ENCODE data around the gene GRIP2. TPM values are rescaled to one million over a fixed set of nuclear protein-coding genes. Genes with fewer than 3 reads are reported as not detected.

The GRIP2 gene
- total RNA-seq, 4 donors from 2014 or later, result 0.45 to 0.92 (median 0.66) TPM

- Histone ChIP-seq H3K27ac (replicated peaks in 1 of 4) (no peak overlapping the region), H3K27me3 (peaks cover 0 to 2% (median 0%) of the 10 kb centered on the region in 4 donors), H3K4me1 (peaks cover 27 to 35% (median 32%) of the 10 kb centered on the region in 4 donors), H3K4me3 (no peak overlapping the region), H3K9me3 (no peaks in the 10 kb centered on the region), H3K36me3 (peaks cover 0 to 5% (median 0%) of the 10 kb centered on the region in 4 donors)
- intact Hi-C loops (cut with DNase I), result no loop called here
- TF ChIP-seq POLR2A (IDR thresholded peaks at IDR 0.05; ENCODE audit: low read depth), result no peak
- no peak for TF ChIP-seq EP300 (IDR thresholded peaks at IDR 0.05)
- no peak for TF ChIP-seq POLR2AphosphoS5 (IDR thresholded peaks at IDR 0.05)
- no peak for TF ChIP-seq CTCF (IDR thresholded peaks at IDR 0.05)
- DNase-seq (ENCODE audit: extremely low spot score), result no peak
- 84% methylated on average over 8 of the region's 8 CpGs for WGBS
These were observed 19.2 kb downstream of the GRIP2 start for GRCh38 chr3:14520967-14521366.

- no peak for DNase-seq (ENCODE audit: extremely low spot score)
- intact Hi-C loops (cut with DNase I), result no loop called here
- Histone ChIP-seq H3K4me1 (peaks cover 19 to 27% (median 24%) of the 10 kb centered on the region in 4 donors), H3K36me3 (peaks cover 0 to 6% (median 0%) of the 10 kb centered on the region in 4 donors), H3K27me3 (peaks cover 0 to 2% (median 0%) of the 10 kb centered on the region in 4 donors), H3K9me3 (no peaks in the 10 kb centered on the region), H3K4me3 (no peak overlapping the region), H3K27ac (replicated peaks in 1 of 4) (no peak overlapping the region)
- WGBS, result 91% methylated on average over 12 of the region's 15 CpGs
- no peak for TF ChIP-seq CTCF (IDR thresholded peaks at IDR 0.05)
- TF ChIP-seq POLR2A (IDR thresholded peaks at IDR 0.05; ENCODE audit: low read depth), result no peak
- TF ChIP-seq EP300 (IDR thresholded peaks at IDR 0.05), result no peak
- no peak for TF ChIP-seq POLR2AphosphoS5 (IDR thresholded peaks at IDR 0.05)
These were observed 20.0 kb downstream of the GRIP2 start for GRCh38 chr3:14520149-14520548.

GRCh38 chr3:14519406-14519805, 20.7 kb downstream of the GRIP2 start:
- TF ChIP-seq POLR2A (IDR thresholded peaks at IDR 0.05; ENCODE audit: low read depth), result no peak
- TF ChIP-seq CTCF (IDR thresholded peaks at IDR 0.05), result no peak
- no peak for TF ChIP-seq POLR2AphosphoS5 (IDR thresholded peaks at IDR 0.05)
- no peak for TF ChIP-seq EP300 (IDR thresholded peaks at IDR 0.05)
- intact Hi-C loops (cut with DNase I), result no loop called here
- no peak for DNase-seq (ENCODE audit: extremely low spot score)
- Histone ChIP-seq H3K27me3 (peaks cover 0 to 2% (median 0%) of the 10 kb centered on the region in 4 donors), H3K27ac (replicated peaks in 1 of 4) (no peak overlapping the region), H3K9me3 (no peaks in the 10 kb centered on the region), H3K4me1 (peaks cover 17 to 21% (median 18%) of the 10 kb centered on the region in 4 donors), H3K4me3 (no peak overlapping the region), H3K36me3 (peaks cover 0 to 13% (median 0%) of the 10 kb centered on the region in 4 donors)
- WGBS, result no CpG with 5 or more reads among the region's 1 CpG

- Histone ChIP-seq H3K27ac (replicated peaks in 1 of 4) (no peak overlapping the region), H3K27me3 (peaks cover 0 to 2% (median 0%) of the 10 kb centered on the region in 4 donors), H3K4me3 (no peak overlapping the region), H3K36me3 (peaks cover 0 to 16% (median 0%) of the 10 kb centered on the region in 4 donors), H3K4me1 (peaks cover 15 to 21% (median 17%) of the 10 kb centered on the region in 4 donors), H3K9me3 (no peaks in the 10 kb centered on the region)
- 91% methylated on average over 11 of the region's 11 CpGs for WGBS
- TF ChIP-seq CTCF (IDR thresholded peaks at IDR 0.05) (no peak), POLR2AphosphoS5 (IDR thresholded peaks at IDR 0.05) (no peak), POLR2A (IDR thresholded peaks at IDR 0.05; ENCODE audit: low read depth) (no peak), EP300 (IDR thresholded peaks at IDR 0.05) (no peak)
- no peak for DNase-seq (ENCODE audit: extremely low spot score)
- intact Hi-C loops (cut with DNase I), result no loop called here
These were observed 21.2 kb downstream of the GRIP2 start for GRCh38 chr3:14518893-14519292.

- Histone ChIP-seq H3K36me3 (peaks cover 0 to 20% (median 0%) of the 10 kb centered on the region in 4 donors), H3K27me3 (peaks cover 0 to 2% (median 0%) of the 10 kb centered on the region in 4 donors), H3K4me1 (peaks cover 11 to 20% (median 17%) of the 10 kb centered on the region in 4 donors), H3K9me3 (no peaks in the 10 kb centered on the region), H3K4me3 (no peak overlapping the region), H3K27ac (replicated peaks in 1 of 4) (no peak overlapping the region)
- intact Hi-C loops (cut with DNase I), result no loop called here
- no peak for DNase-seq (ENCODE audit: extremely low spot score)
- WGBS, result 75% methylated on average over 7 of the region's 7 CpGs
- TF ChIP-seq POLR2A (IDR thresholded peaks at IDR 0.05; ENCODE audit: low read depth) (no peak), EP300 (IDR thresholded peaks at IDR 0.05) (no peak), CTCF (IDR thresholded peaks at IDR 0.05) (no peak), POLR2AphosphoS5 (IDR thresholded peaks at IDR 0.05) (no peak)
These were observed 21.7 kb downstream of the GRIP2 start for GRCh38 chr3:14518432-14518802.

Measured in esophagus muscularis mucosa (tissue), 4 donors.